ENCODE measurements around the gene ACO2. TPM values are rescaled to one million over a fixed set of nuclear protein-coding genes. Genes with fewer than 3 reads are reported as not detected.

ACO2 gene
- total and polyA plus RNA-seq, 2 of the 8 experiments (the other 6 are each of a cell fraction or from before 2014, with no cell fraction given) = 52.8 to 75.4 TPM

- TF ChIP-seq, protein P1, sequence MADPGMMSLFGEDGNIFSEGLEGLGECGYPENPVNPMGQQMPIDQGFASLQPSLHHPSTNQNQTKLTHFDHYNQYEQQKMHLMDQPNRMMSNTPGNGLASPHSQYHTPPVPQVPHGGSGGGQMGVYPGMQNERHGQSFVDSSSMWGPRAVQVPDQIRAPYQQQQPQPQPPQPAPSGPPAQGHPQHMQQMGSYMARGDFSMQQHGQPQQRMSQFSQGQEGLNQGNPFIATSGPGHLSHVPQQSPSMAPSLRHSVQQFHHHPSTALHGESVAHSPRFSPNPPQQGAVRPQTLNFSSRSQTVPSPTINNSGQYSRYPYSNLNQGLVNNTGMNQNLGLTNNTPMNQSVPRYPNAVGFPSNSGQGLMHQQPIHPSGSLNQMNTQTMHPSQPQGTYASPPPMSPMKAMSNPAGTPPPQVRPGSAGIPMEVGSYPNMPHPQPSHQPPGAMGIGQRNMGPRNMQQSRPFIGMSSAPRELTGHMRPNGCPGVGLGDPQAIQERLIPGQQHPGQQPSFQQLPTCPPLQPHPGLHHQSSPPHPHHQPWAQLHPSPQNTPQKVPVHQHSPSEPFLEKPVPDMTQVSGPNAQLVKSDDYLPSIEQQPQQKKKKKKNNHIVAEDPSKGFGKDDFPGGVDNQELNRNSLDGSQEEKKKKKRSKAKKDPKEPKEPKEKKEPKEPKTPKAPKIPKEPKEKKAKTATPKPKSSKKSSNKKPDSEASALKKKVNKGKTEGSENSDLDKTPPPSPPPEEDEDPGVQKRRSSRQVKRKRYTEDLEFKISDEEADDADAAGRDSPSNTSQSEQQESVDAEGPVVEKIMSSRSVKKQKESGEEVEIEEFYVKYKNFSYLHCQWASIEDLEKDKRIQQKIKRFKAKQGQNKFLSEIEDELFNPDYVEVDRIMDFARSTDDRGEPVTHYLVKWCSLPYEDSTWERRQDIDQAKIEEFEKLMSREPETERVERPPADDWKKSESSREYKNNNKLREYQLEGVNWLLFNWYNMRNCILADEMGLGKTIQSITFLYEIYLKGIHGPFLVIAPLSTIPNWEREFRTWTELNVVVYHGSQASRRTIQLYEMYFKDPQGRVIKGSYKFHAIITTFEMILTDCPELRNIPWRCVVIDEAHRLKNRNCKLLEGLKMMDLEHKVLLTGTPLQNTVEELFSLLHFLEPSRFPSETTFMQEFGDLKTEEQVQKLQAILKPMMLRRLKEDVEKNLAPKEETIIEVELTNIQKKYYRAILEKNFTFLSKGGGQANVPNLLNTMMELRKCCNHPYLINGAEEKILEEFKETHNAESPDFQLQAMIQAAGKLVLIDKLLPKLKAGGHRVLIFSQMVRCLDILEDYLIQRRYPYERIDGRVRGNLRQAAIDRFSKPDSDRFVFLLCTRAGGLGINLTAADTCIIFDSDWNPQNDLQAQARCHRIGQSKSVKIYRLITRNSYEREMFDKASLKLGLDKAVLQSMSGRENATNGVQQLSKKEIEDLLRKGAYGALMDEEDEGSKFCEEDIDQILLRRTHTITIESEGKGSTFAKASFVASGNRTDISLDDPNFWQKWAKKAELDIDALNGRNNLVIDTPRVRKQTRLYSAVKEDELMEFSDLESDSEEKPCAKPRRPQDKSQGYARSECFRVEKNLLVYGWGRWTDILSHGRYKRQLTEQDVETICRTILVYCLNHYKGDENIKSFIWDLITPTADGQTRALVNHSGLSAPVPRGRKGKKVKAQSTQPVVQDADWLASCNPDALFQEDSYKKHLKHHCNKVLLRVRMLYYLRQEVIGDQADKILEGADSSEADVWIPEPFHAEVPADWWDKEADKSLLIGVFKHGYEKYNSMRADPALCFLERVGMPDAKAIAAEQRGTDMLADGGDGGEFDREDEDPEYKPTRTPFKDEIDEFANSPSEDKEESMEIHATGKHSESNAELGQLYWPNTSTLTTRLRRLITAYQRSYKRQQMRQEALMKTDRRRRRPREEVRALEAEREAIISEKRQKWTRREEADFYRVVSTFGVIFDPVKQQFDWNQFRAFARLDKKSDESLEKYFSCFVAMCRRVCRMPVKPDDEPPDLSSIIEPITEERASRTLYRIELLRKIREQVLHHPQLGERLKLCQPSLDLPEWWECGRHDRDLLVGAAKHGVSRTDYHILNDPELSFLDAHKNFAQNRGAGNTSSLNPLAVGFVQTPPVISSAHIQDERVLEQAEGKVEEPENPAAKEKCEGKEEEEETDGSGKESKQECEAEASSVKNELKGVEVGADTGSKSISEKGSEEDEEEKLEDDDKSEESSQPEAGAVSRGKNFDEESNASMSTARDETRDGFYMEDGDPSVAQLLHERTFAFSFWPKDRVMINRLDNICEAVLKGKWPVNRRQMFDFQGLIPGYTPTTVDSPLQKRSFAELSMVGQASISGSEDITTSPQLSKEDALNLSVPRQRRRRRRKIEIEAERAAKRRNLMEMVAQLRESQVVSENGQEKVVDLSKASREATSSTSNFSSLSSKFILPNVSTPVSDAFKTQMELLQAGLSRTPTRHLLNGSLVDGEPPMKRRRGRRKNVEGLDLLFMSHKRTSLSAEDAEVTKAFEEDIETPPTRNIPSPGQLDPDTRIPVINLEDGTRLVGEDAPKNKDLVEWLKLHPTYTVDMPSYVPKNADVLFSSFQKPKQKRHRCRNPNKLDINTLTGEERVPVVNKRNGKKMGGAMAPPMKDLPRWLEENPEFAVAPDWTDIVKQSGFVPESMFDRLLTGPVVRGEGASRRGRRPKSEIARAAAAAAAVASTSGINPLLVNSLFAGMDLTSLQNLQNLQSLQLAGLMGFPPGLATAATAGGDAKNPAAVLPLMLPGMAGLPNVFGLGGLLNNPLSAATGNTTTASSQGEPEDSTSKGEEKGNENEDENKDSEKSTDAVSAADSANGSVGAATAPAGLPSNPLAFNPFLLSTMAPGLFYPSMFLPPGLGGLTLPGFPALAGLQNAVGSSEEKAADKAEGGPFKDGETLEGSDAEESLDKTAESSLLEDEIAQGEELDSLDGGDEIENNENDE (IDR thresholded peaks at IDR 0.05; ENCODE audit: insufficient replicate concordance, low read length) = no peak
- TF ChIP-seq SIX5 (IDR thresholded peaks at IDR 0.05; ENCODE audit: low read depth, low read length) (no peak), RFX5 (IDR thresholded peaks at IDR 0.05; ENCODE audit: borderline replicate concordance, low read depth, low read length) (no peak), NANOG (IDR thresholded peaks at IDR 0.05; ENCODE audit: insufficient read depth, low read depth, low read length, poor library complexity, severe bottlenecking) (no peak), HDAC6 (IDR thresholded peaks at IDR 0.05; ENCODE audit: low read depth, low read length) (no peak), KDM5A (IDR thresholded peaks at IDR 0.05; ENCODE audit: low read length) (no peak), JUN (IDR thresholded peaks at IDR 0.05; ENCODE audit: low read depth, low read length) (no peak), CHD1 (IDR thresholded peaks at IDR 0.05; ENCODE audit: low read depth, low read length) (no peak), BCL11A (IDR thresholded peaks at IDR 0.05; ENCODE audit: low read depth in 2 of 2, low read length in 2 of 2) (no peak), CTCF (IDR thresholded peaks at IDR 0.05; ENCODE audit: control extremely low read depth in 1 of 3, insufficient read depth in 1 of 3, low read depth in 1 of 3, low read length in 3 of 3) (no peak)
These were observed 69.7 kb downstream of the ACO2 start (continued) for GRCh38 chr22:41538583-41538982.

Data from H1 (cell line).